CD8-positive, alpha-beta memory T cell (primary cell): ENCODE results near the gene NFATC2IP. TPM values are rescaled to one million over a fixed set of nuclear protein-coding genes. Genes with fewer than 3 reads are reported as not detected.

Source experiments
- CTCF ChIA-PET: fragments of 350-600 bp; sonication (Branson Sonifier 250); formaldehyde crosslinking; loops from one replicate; lab custom pipeline; 2021; ENCODE audit warnings: antibody characterized with exemption; lab: Charles Lee
- POLR2A ChIA-PET: fragments of 350-600 bp; sonication (Branson Sonifier 250); formaldehyde crosslinking; loops from one replicate; lab custom pipeline; 2021; ENCODE audit warnings: antibody characterized with exemption; lab: Charles Lee
- DNase-seq, 5 donors: peaks; one replicate each; pipeline versions ENCODE4 v3.0.0 to v3.0.0-alpha.2; 2020 to 2022; ENCODE audit warnings: mixed read lengths in 1 of 5
- H3K27ac ChIP-seq: one replicate; pipeline ENCODE4 v1.7.0; 2013; ENCODE audit warnings: low read depth, mild to moderate bottlenecking, low read length, moderate library complexity
- H3K27me3 ChIP-seq: 2 replicates; pipeline ENCODE4 v1.7.0; 2013; ENCODE audit warnings: low read length, mild to moderate bottlenecking; ENCODE audit not compliant: insufficient read depth, poor library complexity, severe bottlenecking
- H3K36me3 ChIP-seq: 2 replicates; pipeline ENCODE4 v1.7.0; 2013; ENCODE audit warnings: mild to moderate bottlenecking, low read length, moderate library complexity; ENCODE audit not compliant: insufficient read depth
- H3K4me1 ChIP-seq: 2 replicates; pipeline ENCODE4 v1.7.0; 2013; ENCODE audit warnings: mild to moderate bottlenecking, low read length, moderate library complexity; ENCODE audit not compliant: insufficient read depth
- H3K4me3 ChIP-seq: 2 replicates; pipeline ENCODE4 v1.7.0; 2013; ENCODE audit warnings: mild to moderate bottlenecking, low read length
- H3K9me3 ChIP-seq: 2 replicates; pipeline ENCODE4 v1.7.0; 2013; ENCODE audit warnings: mild to moderate bottlenecking, low read length
- H3K27ac Mint-ChIP-seq, 8 donors: one replicate each; pipeline ENCODE4 v1.8.0; 2020 to 2021; ENCODE audit warnings: mixed read lengths in 8 of 8, mild to moderate bottlenecking in 6 of 8, inconsistent platforms in 3 of 8, moderate library complexity in 3 of 8
- H3K27me3 Mint-ChIP-seq, 2 donors: one replicate each; pipeline ENCODE4 v1.8.0; 2020 to 2021; ENCODE audit warnings: mixed read lengths in 2 of 2, mild to moderate bottlenecking in 1 of 2, moderate library complexity in 1 of 2
- H3K36me3 Mint-ChIP-seq, 3 donors: one replicate each; pipeline ENCODE4 v1.8.0; 2020 to 2021; ENCODE audit warnings: mixed read lengths in 3 of 3, inconsistent platforms in 1 of 3, mild to moderate bottlenecking in 1 of 3
- H3K4me1 Mint-ChIP-seq, 3 donors: one replicate each; pipeline ENCODE4 v1.8.0; 2020 to 2021; ENCODE audit warnings: mixed read lengths in 3 of 3, inconsistent platforms in 1 of 3, mild to moderate bottlenecking in 1 of 3
- H3K4me3 Mint-ChIP-seq, 7 donors: one replicate each; pipeline ENCODE4 v1.8.0; 2020 to 2021; ENCODE audit warnings: mixed read lengths in 7 of 7, mild to moderate bottlenecking in 6 of 7, moderate library complexity in 4 of 7, inconsistent platforms in 2 of 7
- H3K9me3 Mint-ChIP-seq, 5 donors: one replicate each; pipeline ENCODE4 v1.8.0; 2020 to 2022; ENCODE audit warnings: mixed read lengths in 5 of 5, mild to moderate bottlenecking in 3 of 5, moderate library complexity in 2 of 5, inconsistent platforms in 1 of 5
- polyA plus RNA-seq: library from polyadenylated mRNA; unstranded; fragments of 300-500 nt; fragmentation: Illumina TruSeq; gene quantifications from one replicate; pipeline ENCODE4 v1.2.3, GENCODE V29; 2021
- total RNA-seq, 2 experiments: library from RNA; stranded (reverse); gene quantifications; one replicate each; pipeline ENCODE4 v1.2.3, GENCODE V29; 2021

NFATC2IP gene
- total and polyA plus RNA-seq, 3 experiments from 2014 or later: 35.0 to 77.0 (median 75.1) TPM

DNA sequence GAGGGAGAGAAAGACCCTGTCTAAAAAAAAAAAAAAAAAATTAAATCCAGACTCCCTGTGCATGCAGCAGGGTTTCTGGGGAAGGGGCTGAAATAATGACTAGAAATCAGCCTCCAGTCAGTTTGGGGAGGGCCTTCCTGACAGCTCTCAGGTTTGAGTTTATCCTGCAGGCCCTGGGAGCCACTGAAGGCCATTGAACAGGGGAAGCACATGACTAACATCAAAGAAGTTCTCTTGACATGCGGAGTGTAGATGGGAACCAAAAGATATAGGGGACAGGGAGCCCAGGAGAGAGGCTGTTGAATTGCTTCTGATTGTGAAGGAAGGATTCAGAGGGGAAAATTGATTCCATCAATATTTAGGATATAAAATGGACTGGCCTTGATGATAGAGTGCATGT, 22.9 kb upstream of the NFATC2IP start:
- Mint-ChIP-seq H3K27ac (peak overlapping the region in 3 of 8 donors; percentile 16 to 51 (median 38)), H3K4me1 (peaks cover 24 to 36% (median 26%) of the 10 kb centered on the region in 3 donors), H3K27me3 (peaks cover 0 to 2% of the 10 kb centered on the region in 2 donors), H3K36me3 (peaks cover 0 to 12% (median 0%) of the 10 kb centered on the region in 3 donors), H3K9me3 (no peaks in the 10 kb centered on the region), H3K4me3 (peak overlapping the region in 1 of 7 donors; percentile 51)
- ChIA-PET CTCF (interaction anchor here (8.9 kb wide), 1 partner anchor 17 kb away, joined by 55 read pairs; no protein-coding TSS in a partner anchor), POLR2A (no interaction called here)
- Histone ChIP-seq H3K36me3 (no peaks in the 10 kb centered on the region), H3K27ac (no peak overlapping the region), H3K9me3 (no peaks in the 10 kb centered on the region), H3K4me3 (no peak overlapping the region), H3K27me3 (no peaks in the 10 kb centered on the region), H3K4me1 (peaks cover 18% of the 10 kb centered on the region)
- no peak for DNase-seq

DNA sequence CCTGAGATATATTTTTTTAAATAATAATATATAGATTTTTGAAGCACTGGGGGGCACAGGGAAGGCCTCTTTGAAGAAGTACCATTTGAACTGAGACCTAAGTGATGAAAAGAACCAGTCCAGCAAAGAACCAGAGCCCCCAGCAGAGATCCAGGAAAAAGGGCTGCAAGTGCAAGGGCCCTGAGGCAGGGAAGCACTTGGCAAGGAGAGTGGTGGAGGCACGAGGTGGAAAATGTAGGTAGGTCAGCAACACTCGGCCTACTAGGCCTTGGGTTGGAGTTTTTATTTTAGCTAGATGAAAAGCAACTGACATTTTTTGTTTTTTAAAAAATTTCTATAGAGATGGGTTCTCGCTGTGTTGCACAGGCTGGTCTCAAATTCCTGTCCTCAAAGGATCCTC, 20.5 kb upstream of the NFATC2IP start:
- no peak overlapping the region for H3K4me3 Mint-ChIP-seq
- no peaks in the 10 kb centered on the region for H3K27me3 ChIP-seq
- H3K36me3 Mint-ChIP-seq: peaks cover 0 to 4% (median 0%) of the 10 kb centered on the region in 3 donors
- no peaks in the 10 kb centered on the region for H3K9me3 ChIP-seq
- ChIA-PET CTCF (interaction anchor here (8.9 kb wide), 1 partner anchor 15 kb away, joined by 55 read pairs; no protein-coding TSS in a partner anchor), POLR2A (no interaction called here)
- no peak overlapping the region for H3K4me3 ChIP-seq
- no peak overlapping the region for H3K27ac ChIP-seq
- peak overlapping the region in 7 of 8 donors; percentile 68 to 91 (median 79) for H3K27ac Mint-ChIP-seq
- peaks cover 0 to 2% of the 10 kb centered on the region in 2 donors for H3K27me3 Mint-ChIP-seq
- H3K4me1 ChIP-seq: peaks cover 13% of the 10 kb centered on the region
- DNase-seq: no peak
- peaks cover 18 to 23% (median 18%) of the 10 kb centered on the region in 3 donors for H3K4me1 Mint-ChIP-seq
- H3K36me3 ChIP-seq: no peaks in the 10 kb centered on the region
- H3K9me3 Mint-ChIP-seq: no peaks in the 10 kb centered on the region

DNA sequence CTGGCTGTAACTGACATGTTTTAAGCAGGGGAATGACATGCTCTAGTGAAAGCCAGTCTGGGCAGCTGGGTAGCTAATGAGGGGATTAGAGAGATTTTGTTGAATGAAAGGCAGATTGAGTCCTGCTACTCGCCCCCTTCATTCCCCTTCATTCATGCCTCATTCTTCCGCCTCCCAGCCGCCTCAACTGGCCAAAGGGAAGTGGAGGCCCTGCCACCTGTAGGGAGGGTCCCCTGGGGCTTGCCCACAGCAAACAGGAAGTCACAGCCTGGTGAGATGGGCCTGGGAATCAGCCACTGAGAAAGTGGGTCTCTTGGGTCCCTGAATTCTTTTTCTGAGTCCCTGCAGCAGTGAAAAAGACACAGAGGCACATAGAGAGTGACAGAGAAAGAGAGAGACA, 20.1 kb upstream of the NFATC2IP start:
- Mint-ChIP-seq H3K4me3 (no peak overlapping the region), H3K9me3 (no peaks in the 10 kb centered on the region), H3K27ac (peak overlapping the region in 7 of 8 donors; percentile 69 to 91 (median 85)), H3K27me3 (no peaks in the 10 kb centered on the region), H3K4me1 (peaks cover 16 to 20% (median 18%) of the 10 kb centered on the region in 3 donors), H3K36me3 (peaks cover 0 to under 1% (median 0%) of the 10 kb centered on the region in 3 donors)
- CTCF ChIA-PET: no interaction called here
- Histone ChIP-seq H3K27ac (no peak overlapping the region), H3K4me3 (no peak overlapping the region), H3K9me3 (no peaks in the 10 kb centered on the region), H3K36me3 (no peaks in the 10 kb centered on the region), H3K27me3 (no peaks in the 10 kb centered on the region), H3K4me1 (peaks cover 13% of the 10 kb centered on the region)
- no peak for DNase-seq
- POLR2A ChIA-PET: interaction anchor here (0.6 kb wide), 1 partner anchor 840 kb away, joined by 7 read pairs; no protein-coding TSS in a partner anchor

DNA sequence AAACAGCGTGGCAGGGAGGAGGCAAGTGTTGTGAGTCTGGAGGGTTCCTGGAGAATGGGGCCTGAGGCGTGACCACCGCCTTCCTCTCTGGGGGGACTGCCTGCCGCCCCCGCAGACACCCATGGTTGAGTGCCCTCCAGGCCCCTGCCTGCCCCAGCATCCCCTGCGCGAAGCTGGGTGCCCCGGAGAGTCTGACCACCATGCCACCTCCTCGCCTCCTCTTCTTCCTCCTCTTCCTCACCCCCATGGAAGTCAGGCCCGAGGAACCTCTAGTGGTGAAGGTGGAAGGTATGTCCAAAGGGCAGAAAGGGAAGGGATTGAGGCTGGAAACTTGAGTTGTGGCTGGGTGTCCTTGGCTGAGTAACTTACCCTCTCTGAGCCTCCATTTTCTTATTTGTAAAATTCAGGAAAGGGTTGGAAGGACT, 18.9 kb upstream of the NFATC2IP start, which contains the start of gene CD19:
CD19 (plus strand) TSS at position 171 of the 425 bp plus-strand sequence; CDS start at position 201, 30 bp downstream.
- Mint-ChIP-seq H3K9me3 (no peaks in the 10 kb centered on the region), H3K27me3 (no peaks in the 10 kb centered on the region), H3K36me3 (no peaks in the 10 kb centered on the region), H3K4me3 (no peak within 1 kb of the TSS), H3K4me1 (peaks cover 20 to 25% (median 21%) of the 10 kb centered on the region in 3 donors), H3K27ac (peak within 1 kb of the TSS; percentile 43 to 91 (median 86))
- DNase-seq: no peak
- POLR2A ChIA-PET: interaction anchor here (1.0 kb wide), 1 partner anchor 18 kb away, joined by 3 read pairs; no protein-coding TSS in a partner anchor
- CTCF ChIA-PET: interaction anchor here (1.6 kb wide), 1 partner anchor 13 kb away, joined by 6 read pairs; no protein-coding TSS in a partner anchor
- Histone ChIP-seq H3K4me3 (no peak within 1 kb of the TSS), H3K36me3 (no peaks in the 10 kb centered on the region), H3K9me3 (no peaks in the 10 kb centered on the region), H3K4me1 (peaks cover 12% of the 10 kb centered on the region), H3K27me3 (no peaks in the 10 kb centered on the region), H3K27ac (no peak within 1 kb of the TSS)

DNA sequence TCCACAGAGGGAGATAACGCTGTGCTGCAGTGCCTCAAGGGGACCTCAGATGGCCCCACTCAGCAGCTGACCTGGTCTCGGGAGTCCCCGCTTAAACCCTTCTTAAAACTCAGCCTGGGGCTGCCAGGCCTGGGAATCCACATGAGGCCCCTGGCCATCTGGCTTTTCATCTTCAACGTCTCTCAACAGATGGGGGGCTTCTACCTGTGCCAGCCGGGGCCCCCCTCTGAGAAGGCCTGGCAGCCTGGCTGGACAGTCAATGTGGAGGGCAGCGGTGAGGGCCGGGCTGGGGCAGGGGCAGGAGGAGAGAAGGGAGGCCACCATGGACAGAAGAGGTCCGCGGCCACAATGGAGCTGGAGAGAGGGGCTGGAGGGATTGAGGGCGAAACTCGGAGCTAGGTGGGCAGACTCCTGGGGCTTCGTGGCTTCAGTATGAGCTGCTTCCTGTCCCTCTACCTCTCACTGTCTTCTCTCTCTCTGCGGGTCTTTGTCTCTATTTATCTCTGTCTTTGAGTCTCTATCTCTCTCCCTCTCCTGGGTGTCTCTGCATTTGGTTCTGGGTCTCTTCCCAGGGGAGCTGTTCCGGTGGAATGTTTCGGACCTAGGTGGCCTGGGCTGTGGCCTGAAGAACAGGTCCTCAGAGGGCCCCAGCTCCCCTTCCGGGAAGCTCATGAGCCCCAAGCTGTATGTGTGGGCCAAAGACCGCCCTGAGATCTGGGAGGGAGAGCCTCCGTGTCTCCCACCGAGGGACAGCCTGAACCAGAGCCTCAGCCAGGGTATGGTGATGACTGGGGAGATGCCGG, 18.2 kb upstream of the NFATC2IP start:
- DNase-seq: no peak
- H3K9me3 ChIP-seq: no peaks in the 10 kb centered on the region
- H3K4me1 Mint-ChIP-seq: peaks cover 20 to 25% (median 21%) of the 10 kb centered on the region in 3 donors
- H3K9me3 Mint-ChIP-seq: no peaks in the 10 kb centered on the region
- ChIA-PET CTCF (interaction anchor here (1.6 kb wide), 1 partner anchor 13 kb away, joined by 6 read pairs; no protein-coding TSS in a partner anchor), POLR2A (interaction anchor here (1.0 kb wide), 1 partner anchor 18 kb away, joined by 3 read pairs; no protein-coding TSS in a partner anchor)
- no peak overlapping the region for H3K27ac ChIP-seq
- no peaks in the 10 kb centered on the region for H3K27me3 ChIP-seq
- peaks cover 19% of the 10 kb centered on the region for H3K4me1 ChIP-seq
- no peak overlapping the region for H3K4me3 Mint-ChIP-seq
- no peaks in the 10 kb centered on the region for H3K36me3 ChIP-seq
- H3K36me3 Mint-ChIP-seq: no peaks in the 10 kb centered on the region
- H3K4me3 ChIP-seq: no peak overlapping the region
- H3K27me3 Mint-ChIP-seq: no peaks in the 10 kb centered on the region
- peak overlapping the region in 3 of 8 donors; percentile 66 to 86 (median 66) for H3K27ac Mint-ChIP-seq

DNA sequence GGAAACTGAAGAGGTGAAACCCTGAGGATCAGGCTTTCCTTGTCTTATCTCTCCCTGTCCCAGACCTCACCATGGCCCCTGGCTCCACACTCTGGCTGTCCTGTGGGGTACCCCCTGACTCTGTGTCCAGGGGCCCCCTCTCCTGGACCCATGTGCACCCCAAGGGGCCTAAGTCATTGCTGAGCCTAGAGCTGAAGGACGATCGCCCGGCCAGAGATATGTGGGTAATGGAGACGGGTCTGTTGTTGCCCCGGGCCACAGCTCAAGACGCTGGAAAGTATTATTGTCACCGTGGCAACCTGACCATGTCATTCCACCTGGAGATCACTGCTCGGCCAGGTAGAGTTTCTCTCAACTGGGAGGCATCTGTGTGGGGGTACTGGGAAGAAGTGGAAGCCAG, 17.6 kb upstream of the NFATC2IP start:
- POLR2A ChIA-PET: interaction anchor here (0.6 kb wide), 1 partner anchor 61 kb away, joined by 3 read pairs; no protein-coding TSS in a partner anchor
- H3K4me3 Mint-ChIP-seq: no peak overlapping the region
- no peaks in the 10 kb centered on the region for H3K36me3 ChIP-seq
- H3K9me3 ChIP-seq: no peaks in the 10 kb centered on the region
- peaks cover 19% of the 10 kb centered on the region for H3K4me1 ChIP-seq
- no peak for DNase-seq
- H3K36me3 Mint-ChIP-seq: no peaks in the 10 kb centered on the region
- peak overlapping the region in 1 of 8 donors; percentile 86 for H3K27ac Mint-ChIP-seq
- no peaks in the 10 kb centered on the region for H3K27me3 ChIP-seq
- no peaks in the 10 kb centered on the region for H3K9me3 Mint-ChIP-seq
- peaks cover 20 to 25% (median 21%) of the 10 kb centered on the region in 3 donors for H3K4me1 Mint-ChIP-seq
- H3K4me3 ChIP-seq: no peak overlapping the region
- CTCF ChIA-PET: interaction anchor here (1.6 kb wide), 1 partner anchor 12 kb away, joined by 6 read pairs; no protein-coding TSS in a partner anchor
- H3K27me3 Mint-ChIP-seq: no peaks in the 10 kb centered on the region
- H3K27ac ChIP-seq: no peak overlapping the region

DNA sequence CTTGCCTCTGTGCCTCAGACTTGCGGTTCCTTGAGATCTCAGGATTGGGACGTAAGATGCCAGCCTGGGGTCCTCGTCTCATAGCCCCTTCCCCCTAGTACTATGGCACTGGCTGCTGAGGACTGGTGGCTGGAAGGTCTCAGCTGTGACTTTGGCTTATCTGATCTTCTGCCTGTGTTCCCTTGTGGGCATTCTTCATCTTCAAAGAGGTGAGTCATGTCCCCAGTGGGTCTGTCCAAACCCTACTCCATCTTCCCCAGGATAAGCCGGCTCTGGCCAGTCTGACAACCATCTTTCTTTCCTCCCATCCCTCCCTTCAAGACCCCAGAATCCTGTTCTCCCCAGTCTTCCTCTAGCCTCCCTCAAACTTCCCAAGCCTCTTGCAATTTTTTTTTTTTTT, 15.4 kb upstream of the NFATC2IP start:
- H3K36me3 ChIP-seq: no peaks in the 10 kb centered on the region
- Mint-ChIP-seq H3K9me3 (no peaks in the 10 kb centered on the region), H3K27me3 (no peaks in the 10 kb centered on the region), H3K4me1 (peaks cover 17 to 22% (median 22%) of the 10 kb centered on the region in 3 donors), H3K27ac (peak overlapping the region in 2 of 8 donors; percentile 22 to 47), H3K36me3 (no peaks in the 10 kb centered on the region), H3K4me3 (peak overlapping the region in 1 of 7 donors; percentile 51)
- ChIA-PET POLR2A (no interaction called here), CTCF (interaction anchor here (1.2 kb wide), 1 partner anchor 9 kb away, joined by 4 read pairs; no protein-coding TSS in a partner anchor)
- peaks cover 19% of the 10 kb centered on the region for H3K4me1 ChIP-seq
- no peaks in the 10 kb centered on the region for H3K27me3 ChIP-seq
- H3K4me3 ChIP-seq: no peak overlapping the region
- DNase-seq: no peak
- no peaks in the 10 kb centered on the region for H3K9me3 ChIP-seq
- H3K27ac ChIP-seq: no peak overlapping the region
